Kidney capillary endothelial cell (primary cell): ENCODE results near the gene HIVEP3.
A peak's percentile ranks its signal among the peaks of the same experiment; 100 is the strongest.

ENCODE experiments used
- DNase-seq: peaks from one replicate; pipeline ENCODE4 v3.0.0-alpha.2; 2018; ENCODE audit warnings: low spot score

HIVEP3 gene

DNA sequence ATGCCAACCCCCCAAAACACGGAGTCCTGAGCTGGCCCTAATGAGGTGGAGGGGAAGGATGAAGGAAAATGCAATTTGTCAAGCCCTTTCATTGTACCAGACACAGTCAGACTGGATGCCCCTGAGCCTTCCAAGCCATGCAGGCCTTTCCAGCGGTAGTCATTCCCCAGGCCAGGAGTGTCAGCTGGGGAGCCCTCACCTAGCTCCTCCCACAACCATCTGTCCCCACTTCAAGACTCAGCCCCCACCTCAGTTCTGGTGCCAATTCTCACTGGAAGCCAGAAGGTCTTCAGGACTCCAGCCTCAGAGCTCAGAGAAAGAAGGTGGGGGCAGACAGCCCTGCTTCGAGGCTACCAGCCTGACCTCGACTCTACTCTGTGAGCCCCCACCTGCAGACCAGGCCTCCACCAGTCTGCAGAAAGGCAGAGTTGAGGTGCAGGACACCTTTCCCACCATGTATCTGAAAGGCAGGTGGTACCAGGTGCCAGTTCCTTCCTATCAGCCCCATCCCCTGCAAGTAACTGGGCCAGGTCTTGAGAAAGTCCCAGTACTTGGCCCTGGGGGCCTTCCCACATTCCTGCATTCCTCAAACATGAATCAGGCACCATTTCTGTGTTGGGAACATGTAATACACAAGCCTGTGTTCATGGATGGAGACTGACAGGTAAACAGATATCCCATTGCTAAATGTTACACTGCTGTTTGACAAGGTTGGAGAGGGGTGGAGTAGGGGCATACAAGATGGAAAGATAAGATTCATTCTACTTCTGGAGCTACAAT, 253.7 kb downstream of the HIVEP3 start:
- DNase-seq = no peak

DNA sequence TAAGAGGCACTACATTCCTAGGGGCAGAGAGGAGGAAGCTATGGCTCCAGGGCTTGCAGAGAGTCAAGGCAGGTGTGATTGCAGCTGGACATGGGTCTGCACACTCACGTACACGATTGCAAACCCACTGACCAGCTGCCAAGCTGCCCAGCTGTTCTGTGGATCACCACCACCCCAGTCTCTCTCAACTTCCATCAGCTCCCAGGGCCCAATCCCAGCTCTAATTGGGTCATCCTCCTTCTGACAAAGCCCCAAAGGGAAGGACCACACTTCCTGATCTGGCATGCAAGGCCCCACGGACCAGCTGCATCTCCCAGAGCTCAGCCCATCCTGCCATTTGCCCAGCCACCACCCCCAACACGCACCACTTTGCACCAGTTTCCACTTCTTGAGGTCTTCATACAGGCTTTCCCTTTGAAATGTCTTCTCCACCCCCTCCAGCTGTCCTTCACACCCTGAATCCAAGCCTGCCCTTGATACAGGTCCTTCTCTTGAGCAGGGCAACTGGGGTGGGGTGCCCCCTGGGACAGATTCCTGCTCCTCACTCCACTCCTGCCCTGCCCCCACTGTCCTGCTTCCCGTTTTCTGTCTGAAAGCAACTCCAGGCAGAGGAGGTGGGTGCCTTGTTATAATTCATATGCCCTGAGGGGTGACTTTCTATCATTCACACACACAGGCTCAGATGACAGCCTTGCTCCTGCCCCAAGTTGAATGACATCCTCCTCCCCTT, 254.9 kb downstream of the HIVEP3 start:
- no peak for DNase-seq

DNA sequence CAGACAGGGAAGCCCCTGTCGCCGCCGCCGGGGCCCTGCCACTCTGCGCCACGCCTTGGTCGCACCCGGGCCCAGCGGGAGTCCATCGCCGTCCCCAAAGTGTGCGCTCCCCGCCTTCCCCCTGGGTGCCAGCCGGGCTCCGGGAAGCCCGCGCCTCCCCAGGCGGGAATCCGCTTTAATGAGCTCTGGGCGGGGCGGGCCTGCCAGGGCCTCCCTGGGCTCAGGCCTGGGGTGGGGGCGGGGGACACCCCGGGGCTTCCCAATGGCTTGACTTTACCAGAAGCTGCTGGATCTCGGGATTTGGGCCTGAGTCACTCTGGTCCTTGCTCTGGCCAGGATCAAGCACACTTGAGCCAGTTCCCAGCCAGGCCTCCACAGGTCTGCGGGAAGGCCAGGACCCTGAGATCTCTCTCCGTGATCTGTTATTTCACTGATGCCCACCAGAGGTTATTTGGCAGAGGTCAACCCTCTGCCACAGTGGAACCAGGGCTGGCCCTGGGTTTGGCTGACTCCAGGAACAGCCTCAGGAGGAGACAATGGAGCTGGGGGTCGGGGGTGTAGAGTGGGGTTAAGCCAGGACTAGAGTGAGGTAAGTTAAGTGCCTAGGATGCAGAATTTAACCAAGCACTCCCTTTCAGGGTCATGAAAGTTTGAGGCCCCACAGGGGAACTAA, 255.8 kb downstream of the HIVEP3 start:
- DNase-seq = peak; percentile 50

DNA sequence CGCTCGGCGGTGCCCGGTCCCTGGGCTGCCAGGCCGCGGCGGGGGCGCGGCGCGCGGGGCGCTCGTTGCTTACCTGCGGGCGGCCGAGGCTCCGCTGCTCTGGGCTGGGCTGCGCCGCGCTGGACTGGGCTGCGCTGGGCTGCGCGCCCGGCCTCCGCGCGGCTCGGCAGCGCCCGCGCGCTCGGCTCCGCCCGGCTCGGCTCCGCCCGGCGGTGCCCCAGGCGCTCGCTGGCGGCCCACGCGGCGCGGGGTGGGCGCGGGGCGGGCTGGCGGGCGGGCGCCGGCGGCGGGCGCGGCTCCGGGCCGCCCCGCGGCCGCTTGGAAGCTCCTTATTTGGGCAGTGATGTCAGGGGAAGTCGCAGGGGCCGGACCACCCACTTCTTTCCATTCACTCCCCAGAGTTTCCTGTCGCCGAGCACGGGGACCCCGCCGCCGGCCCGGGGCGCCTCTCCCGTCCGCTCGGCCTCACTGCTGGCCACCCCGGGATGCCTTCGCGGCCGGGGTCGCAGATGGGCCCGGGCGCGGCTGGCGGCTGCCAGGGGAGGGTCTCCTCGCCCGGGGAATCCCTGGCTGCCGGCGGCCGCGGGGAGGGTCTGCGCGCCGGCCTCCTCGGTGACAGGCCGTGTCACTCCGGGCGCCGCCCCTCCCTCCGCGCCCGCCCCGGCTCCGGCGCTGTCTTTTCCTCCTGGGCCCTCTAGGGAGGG, 256.5 kb downstream of the HIVEP3 start:
- DNase-seq = peak; percentile 65

DNA sequence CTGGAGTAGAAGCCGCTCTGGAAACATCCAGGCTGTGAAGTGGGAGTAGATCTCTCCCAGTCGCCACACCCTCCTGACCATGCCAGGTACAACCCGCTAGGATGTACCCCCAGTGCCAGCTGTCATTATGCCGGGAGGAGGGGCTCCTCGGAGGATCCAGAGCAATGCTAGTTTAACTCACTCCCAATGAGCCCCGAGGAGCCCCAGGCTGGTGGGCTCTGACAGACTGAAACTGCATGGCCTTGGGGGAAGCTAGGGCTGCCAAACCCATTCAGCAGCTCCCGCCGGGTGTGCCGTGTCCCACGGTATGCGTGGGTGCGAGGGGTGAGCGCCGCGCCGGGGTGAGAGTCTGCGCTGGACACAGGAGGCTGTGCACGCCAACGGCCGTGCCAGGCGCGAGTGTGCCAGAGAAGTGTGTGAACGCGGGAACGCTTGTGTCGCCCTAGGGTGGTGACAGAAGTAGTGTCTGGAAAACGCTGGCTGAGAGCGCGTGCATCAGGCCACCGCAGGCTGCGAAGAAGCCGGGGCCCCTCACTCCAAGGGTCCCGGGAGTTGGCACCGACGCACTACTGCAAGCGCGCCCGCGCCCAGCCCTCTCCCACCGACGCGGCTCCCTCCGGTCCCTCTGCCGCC, 257.2 kb downstream of the HIVEP3 start:
- no peak for DNase-seq

DNA sequence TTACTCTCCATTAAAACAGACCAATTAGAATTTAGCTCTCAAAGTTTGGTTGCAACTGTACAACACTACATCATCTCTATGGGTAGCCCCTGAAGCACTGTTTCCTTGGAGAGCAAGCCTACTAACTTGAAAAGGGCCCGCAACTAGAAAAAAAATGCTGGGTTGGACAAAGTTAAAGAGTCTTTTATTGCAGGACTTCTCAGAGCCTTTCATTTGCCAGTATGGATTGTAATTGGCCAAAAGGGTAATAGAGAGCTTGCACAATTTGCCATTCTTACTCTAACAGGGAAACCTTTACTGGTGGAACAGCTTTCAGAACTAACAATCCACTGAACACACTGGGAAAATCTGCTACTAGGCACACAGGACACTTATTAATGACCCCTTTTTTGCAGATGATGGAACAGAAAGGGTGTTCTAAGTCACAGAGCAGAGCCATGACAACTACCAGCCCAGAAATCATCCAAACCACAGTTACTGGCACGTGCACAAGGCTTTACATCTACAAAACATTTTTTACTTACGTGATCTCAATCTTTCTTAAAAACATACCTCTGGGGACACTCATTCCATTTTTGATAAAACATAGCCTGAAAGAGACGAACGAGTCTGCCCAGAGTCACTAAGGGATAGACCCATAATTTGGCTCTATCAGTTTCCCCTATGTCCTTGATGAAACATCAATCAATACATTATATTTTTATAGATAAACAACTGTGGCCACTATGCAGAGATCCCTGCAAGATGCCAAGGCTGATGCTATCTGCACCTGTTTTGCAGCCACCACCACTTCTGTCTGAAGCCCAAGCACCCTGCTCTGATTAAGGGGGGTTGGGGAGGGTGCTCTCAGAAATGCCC, 257.9 kb downstream of the HIVEP3 start:
- no peak for DNase-seq

DNA sequence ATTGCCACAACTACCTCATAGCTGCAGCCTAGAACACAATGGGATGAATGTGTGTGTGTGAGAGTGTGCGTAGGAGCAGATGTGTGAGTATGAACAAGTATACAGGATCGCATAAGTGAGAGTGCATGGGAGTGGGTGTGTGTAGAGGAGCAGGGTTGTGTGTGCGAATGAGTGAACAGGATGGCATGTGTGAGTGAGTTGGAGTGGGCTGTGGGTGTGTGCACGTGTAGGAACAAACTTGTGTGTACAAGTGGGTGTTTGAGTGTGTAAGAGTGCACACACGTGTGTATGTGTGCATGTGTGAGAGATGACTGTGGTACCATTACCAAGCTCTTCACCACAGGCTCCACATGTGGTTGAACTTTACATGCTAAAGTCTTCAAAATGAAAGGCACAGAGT, 258.8 kb downstream of the HIVEP3 start:
- DNase-seq = no peak

DNA sequence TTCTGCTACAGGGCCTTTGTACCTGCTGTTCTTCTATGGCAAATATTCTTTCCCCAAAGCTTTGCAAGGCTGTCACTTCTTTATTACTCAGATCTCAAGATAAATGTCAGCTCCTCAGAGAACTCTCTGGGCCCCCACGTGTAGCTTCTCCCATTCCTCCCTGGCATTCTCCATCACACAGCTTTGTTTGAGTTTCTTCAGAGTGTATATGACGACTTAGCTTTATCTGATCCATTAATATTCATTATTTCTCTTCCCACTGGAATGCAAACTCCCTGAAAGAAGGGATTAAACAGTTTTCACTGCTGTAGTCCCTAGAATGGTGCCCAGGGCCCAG, 259.6 kb downstream of the HIVEP3 start:
- DNase-seq = no peak

DNA sequence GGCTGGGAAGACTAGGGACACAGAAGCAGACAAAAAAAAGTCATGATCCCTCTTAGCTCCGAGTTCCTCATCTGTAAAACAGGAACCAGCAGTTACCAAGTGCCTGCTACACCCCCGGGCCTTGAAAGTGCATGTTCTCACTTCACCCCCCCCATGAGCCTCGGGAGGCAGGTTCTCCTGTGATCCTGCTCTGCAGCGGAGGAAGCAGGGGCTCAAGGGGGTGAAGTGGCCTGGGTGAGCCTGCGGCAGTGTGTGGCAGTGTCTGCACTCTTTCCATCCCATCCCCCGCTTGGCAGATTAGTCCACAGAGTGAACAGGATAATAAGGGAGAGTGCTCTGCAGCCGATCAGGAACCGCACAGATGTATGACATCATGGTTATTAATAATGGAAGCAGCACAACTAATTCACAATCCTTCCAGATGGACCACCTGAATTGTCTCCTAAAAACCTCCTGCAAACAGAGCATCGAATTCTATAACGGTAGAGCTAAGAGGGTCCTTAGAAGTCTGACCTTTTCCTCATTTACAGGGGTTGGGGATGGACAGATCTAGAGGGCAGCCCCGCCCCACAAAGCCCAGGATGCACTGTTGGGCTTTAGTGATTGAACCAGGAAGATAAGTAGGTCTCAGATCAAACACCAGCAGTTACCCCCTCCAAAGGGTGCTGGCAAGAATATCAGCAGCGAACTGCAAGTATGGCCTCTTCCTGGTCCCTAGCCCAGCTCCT, 260.1 kb downstream of the HIVEP3 start:
- DNase-seq = no peak

DNA sequence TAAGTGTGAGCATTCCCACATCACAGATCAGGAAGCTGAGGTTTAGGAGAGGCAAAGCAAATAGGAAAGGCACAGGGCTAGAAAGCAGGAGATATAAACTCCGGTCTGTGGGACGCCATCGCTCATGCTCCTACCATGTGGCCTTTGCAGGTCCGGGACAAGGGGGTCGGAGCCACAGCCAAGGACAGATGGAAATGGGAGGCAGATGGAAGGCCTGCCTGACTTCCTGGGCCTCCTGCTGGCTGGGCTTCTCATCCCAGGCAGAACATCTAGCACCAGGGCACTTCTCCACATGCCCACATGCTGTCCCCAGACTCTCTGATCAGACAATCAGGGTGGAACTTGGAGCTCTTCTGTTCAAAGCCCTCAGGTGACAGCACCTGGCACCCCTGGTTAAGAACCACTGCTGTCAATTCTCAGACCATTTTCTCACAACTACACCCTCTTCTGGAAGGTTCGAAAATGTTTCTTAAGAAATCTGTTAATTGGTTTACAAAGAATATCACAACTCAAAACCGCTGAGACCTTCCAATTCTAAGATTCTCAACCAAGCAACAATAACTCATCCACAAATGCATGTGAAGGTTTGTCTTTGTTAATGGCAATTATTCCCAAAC, 260.9 kb downstream of the HIVEP3 start:
- no peak for DNase-seq

DNA sequence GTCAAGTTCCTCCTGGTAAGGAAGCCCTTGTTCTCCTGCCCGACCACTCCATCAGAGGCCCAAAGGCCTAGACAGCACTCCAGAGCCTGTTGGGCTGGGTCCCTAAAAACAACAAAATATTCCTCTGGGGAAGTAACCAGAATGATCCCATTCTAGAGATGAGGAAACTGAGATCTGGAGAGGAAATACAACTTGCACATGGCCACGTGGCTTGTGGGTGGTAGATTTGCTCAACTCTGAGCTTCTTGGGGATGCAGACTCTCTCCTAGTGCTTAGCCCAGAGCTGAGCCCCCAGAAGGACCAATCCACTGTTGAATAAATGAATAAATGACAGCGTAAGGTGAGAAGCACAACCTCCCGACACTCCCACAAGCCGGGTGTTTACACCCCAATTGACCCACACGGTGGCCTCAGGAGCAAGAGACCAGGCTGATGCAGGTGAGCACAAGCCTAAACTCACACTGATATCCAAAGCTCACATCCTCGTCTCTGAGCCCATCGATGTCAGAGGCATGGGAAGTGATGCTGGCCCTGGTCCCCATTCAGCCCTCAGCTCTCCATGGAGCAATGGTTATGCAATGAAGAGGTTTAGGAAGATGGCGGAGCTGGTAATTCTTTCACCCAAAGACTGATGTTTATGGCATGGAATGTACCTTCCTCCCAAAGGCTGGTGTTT, 261.8 kb downstream of the HIVEP3 start:
- no peak for DNase-seq

DNA sequence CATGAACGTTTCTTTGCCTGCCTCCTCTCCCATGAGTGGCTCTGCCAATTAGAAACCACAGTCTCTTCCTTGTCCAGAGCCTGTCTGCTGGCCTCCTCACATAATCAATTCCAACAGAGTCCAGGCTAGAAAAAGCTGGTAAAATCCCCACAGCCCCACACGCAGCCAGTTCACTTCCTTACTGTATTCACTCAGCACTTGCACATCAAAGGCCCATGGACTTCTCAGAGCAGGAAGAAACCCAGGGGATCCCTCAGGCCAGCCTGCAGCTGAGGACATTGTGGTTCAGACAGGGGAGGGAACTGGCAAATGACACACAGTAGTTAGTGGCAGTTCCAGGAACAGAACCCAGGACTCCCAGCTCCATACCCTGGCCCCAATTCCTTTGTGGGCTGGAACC, 262.7 kb downstream of the HIVEP3 start:
- no peak for DNase-seq

DNA sequence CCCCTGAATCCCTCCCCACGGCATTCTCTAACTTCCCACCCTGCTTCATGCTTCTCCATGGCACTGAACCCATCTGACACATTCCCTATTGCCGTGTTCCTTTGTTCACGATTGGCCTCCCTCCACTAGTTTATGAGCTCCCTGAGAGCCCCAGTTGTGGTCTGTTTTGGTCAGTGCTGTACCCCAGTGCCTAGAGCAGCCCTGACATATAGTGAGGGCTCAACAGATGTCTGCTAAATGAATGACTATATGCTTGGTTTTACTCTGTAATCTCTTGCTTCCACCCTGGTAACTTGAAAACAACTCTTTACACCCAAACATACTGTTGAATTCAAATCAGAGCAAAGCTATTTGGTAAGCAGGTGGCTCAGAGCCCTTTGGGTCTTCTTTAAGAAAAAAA, 263.1 kb downstream of the HIVEP3 start:
- no peak for DNase-seq

DNA sequence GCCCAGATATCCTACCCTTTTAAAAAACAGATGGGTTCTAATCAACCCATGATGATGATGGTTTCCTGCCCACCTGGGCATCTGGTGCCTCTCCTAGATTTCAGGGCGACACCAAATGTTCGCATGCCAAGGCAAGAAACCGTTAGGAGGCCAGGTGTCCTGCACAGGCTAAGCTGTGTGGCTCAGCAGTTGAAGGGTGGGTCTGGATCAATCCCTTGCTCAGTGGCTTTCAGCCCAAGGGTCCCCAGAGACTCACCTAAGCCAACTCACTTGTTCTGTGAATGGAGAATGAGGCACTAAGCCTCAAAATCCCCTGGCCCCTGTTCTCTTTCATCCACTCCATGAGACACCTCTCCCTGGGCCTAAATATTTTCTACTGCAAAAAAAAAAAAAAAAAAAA, 265.1 kb downstream of the HIVEP3 start:
- DNase-seq = no peak

DNA sequence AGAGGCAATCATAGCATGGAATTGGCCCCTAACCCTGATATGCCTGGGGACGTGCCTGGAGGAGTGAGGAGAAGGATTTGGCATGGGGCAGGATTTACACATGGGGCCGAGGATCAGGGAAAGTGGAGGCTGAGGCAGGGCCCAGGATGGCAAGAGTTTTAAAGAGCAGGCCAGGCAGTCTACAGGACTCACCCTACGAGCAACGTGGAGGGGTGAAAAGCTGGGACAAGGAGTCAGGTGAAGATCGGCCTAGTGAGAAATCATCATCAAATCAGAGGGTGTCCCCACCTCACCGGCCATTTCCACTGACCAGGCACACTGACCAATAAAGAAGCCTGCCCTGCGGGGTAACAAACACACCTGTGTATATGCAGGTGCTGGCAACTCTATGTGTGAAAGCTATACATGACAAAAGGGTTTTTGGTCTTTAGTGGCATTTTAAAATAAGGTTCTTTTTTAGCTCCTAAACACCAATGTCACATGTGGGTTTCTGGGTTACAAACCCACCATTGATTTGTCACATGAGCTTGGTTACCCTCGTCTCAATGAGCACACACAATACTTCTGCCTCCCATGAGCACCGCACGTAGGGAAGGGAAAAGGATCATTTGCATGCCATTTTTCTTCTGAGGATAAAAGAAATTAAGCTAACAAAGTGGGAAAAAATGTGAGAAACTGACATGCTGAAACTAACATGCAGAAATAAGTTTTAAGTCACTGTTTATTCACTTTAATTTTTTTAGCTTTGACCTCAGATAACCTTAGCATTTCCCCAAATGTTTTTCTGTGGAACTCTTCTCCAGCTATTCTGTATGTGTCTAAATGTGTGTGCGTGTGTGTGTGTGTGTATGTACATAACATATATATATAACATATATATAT, 266.1 kb downstream of the HIVEP3 start:
- no peak for DNase-seq

DNA sequence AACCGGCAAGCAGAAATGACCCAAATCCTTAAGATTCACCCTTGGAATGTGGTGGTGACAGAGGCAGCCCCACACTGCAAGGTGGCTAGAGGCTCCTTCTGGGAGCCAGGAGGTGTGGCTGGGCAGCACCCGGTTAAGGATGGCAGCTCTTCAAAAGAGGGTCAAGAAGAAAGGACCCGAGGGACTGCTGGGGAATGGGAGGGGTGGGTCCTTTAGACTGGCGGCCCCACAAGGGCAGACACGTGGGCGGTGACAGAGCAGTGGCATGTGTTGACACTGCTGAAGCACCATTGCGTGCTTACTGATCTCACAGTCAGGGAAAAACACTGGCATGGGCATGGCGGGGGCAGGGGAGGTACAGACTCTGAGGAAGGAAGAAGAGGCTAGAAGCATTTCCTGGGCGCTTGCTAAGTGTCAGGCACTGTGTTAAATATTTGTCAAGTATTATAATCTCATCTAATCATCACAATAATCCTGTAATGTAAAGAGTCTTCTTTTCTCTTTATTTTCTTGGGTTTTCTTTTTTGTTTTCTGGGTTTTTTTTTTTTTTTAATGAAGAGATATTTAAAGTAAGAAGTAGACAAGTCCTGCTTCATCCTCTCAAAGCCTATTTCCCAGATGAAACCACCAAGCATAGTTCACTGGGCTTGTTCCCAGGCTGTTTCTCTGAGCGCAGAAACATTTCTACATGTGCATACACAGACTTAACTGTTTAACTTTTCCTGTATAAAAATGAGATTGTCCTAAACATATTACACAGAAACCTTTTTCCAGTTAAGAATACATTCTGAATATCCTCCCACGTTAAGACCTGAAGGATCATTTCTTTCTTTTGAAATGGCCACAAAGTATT, 268.5 kb downstream of the HIVEP3 start:
- peak; percentile 39 for DNase-seq

DNA sequence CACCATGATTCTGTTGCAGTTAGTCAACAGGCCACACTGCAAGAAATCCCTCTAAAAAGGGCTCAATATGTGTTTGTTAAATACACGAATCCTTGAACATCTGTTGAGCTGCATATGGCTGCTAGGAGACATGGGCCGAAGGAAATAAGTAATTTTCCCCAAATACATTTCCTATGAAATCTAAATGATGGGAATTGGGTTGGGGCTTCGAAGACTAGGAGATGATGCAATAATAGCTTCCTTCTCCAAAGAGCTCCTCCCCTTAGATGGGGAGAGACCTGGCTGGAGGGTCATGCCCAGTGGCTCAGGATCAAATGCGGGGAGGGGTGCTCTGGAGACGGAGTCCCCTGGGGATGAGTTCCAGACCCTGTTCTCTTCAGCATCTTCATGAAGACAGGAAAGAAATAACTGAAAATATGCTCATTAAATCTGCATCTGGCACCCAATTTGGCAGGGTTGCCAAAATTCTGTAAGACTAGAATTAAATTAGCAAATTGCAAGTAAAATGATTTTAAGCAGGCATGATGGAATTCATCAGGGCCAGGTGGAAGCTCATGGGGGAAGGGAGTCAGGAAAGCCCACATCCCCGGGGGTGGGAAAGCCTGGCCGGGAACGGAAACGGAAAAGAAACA, 269.2 kb downstream of the HIVEP3 start:
- no peak for DNase-seq
